GM12878 (cell line): ENCODE data around the gene SNCB. TPM values are rescaled to one million over a fixed set of nuclear protein-coding genes. Genes with fewer than 3 reads are reported as not detected.

Experiments
- ATAC-seq: fragments of 200-7000 bp; cut with Tn5 transposase; 3 replicates; pipeline ENCODE4 v1.9.1; 2020; ENCODE audit warnings: mild to moderate bottlenecking, moderate library complexity
- BruUV-seq: library from RNA; stranded (reverse); fragments of 400-500 nt; replicated peaks from 2 replicates; lab custom pipeline; 2021; lab: Mats Ljungman, UMichigan
- CTCF ChIA-PET: fragments of 300-600 bp; sonication (Branson Sonifier 250); formaldehyde crosslinking; extraction: SDS; loops from one replicate; lab custom pipeline; 2021; ENCODE audit warnings: inconsistent platforms; lab: Yijun Ruan, JAX
- POLR2A ChIA-PET: fragments of 350-600 bp; formaldehyde crosslinking; extraction: SDS; loops from one replicate; lab custom pipeline; 2021; ENCODE audit warnings: inconsistent platforms; lab: Charles Lee
- RAD21 ChIA-PET: fragments of 300-600 bp; sonication (Branson Sonifier 250); formaldehyde crosslinking; loops from one replicate; lab custom pipeline; 2023; ENCODE audit warnings: antibody characterized with exemption; ENCODE audit not compliant: unreplicated experiment; lab: Charles Lee
- SMC1A ChIA-PET: fragments of 300-600 bp; sonication (Branson Sonifier 250); formaldehyde crosslinking; loops from one replicate; lab custom pipeline; 2023; ENCODE audit not compliant: unreplicated experiment, uncharacterized antibody; lab: Charles Lee
- DNase-seq: peaks from one replicate; pipeline ENCODE4 v3.0.0-alpha.2; 2011; ENCODE audit warnings: low read depth, low spot score
- FAIRE-seq: peaks from 3 replicates; lab custom pipeline; 2011; peaks lifted over from hg19 to GRCh38; lab: Jason Lieb, UNC
- H2AFZ ChIP-seq: 2 replicates; pipeline ENCODE4 v1.6.0; 2011; ENCODE audit warnings: low read depth, low read length, control low read depth; ENCODE audit not compliant: control insufficient read depth
- H3K27ac ChIP-seq: 2 replicates; pipeline ENCODE4 v1.5.1; 2011; ENCODE audit warnings: control low read depth; ENCODE audit not compliant: control insufficient read depth, insufficient read depth
- H3K27me3 ChIP-seq, 2 experiments: replicated peaks in 1 of 2; 2 replicates each; pipeline versions ENCODE4 v1.6.0 to v1.6.1; 2011; ENCODE audit warnings: low read length in 1 of 2; ENCODE audit not compliant: control insufficient read depth in 2 of 2, insufficient read depth in 2 of 2
- H3K36me3 ChIP-seq, 2 experiments: 2 replicates each; pipeline ENCODE4 v1.5.1; 2011; ENCODE audit warnings: low read length in 1 of 2; ENCODE audit not compliant: control insufficient read depth in 2 of 2, insufficient read depth in 2 of 2
- H3K4me1 ChIP-seq: 2 replicates; pipeline ENCODE4 v1.6.1; 2011; ENCODE audit warnings: mild to moderate bottlenecking, low read length, moderate library complexity, mixed read lengths; ENCODE audit not compliant: control insufficient read depth, insufficient read depth
- H3K4me2 ChIP-seq: 2 replicates; pipeline ENCODE4 v1.6.0; 2011; ENCODE audit warnings: control low read depth; ENCODE audit not compliant: control insufficient read depth, insufficient read depth
- H3K4me3 ChIP-seq: fragments of 200-600 bp; sonication (generic); 2 replicates; pipeline ENCODE4 v1.5.1; 2016
- H3K79me2 ChIP-seq: 2 replicates; pipeline ENCODE4 v1.6.0; 2011; ENCODE audit warnings: low read length; ENCODE audit not compliant: control insufficient read depth, insufficient read depth
- H3K9ac ChIP-seq: 2 replicates; pipeline ENCODE4 v1.8.0; 2011; ENCODE audit warnings: low read length, control low read depth, mixed read lengths; ENCODE audit not compliant: control insufficient read depth, insufficient read depth
- H3K9me3 ChIP-seq: replicated peaks from 3 replicates; pipeline ENCODE4 v1.5.1; 2011; ENCODE audit warnings: mild to moderate bottlenecking, low read length; ENCODE audit not compliant: control insufficient read depth, insufficient read depth
- H4K20me1 ChIP-seq: 2 replicates; pipeline ENCODE4 v1.6.0; 2011; ENCODE audit not compliant: control insufficient read depth, insufficient read depth
- BACH1 ChIP-seq: fragments of 450-650 bp; IDR thresholded peaks from 2 replicates; pipeline ENCODE4 v1.6.1; 2017; ENCODE audit warnings: mild to moderate bottlenecking, borderline replicate concordance
- KAT2A ChIP-seq: conservative IDR thresholded peaks from 2 replicates; pipeline ENCODE4 v1.6.1; 2011; ENCODE audit warnings: low read depth, low read length; ENCODE audit not compliant: control insufficient read depth
- NFYB ChIP-seq: IDR thresholded peaks from 2 replicates; pipeline ENCODE4 v1.6.1; 2011; ENCODE audit warnings: low read depth, mild to moderate bottlenecking, low read length, improper control_type of control experiment, moderate library complexity; ENCODE audit not compliant: insufficient read depth
- PAX5 ChIP-seq: IDR thresholded peaks from 2 replicates; pipeline ENCODE4 v1.6.1; 2011; ENCODE audit warnings: low read depth, low read length, borderline replicate concordance
- ZBED1 ChIP-seq: IDR thresholded peaks from 2 replicates; pipeline ENCODE4 v1.6.1; 2016; ENCODE audit warnings: borderline replicate concordance
- ZNF384 ChIP-seq: IDR thresholded peaks from 2 replicates; pipeline ENCODE4 v1.6.1; 2012; ENCODE audit warnings: low read depth, mild to moderate bottlenecking, low read length, improper control_type of control experiment, borderline replicate concordance
- WGBS: methylation state at CpG from one replicate; pipeline ENCODE4 v1.1.6; 2016; ENCODE audit warnings: low lambda C conversion rate; ENCODE audit not compliant: insufficient replicate concordance, insufficient coverage; ENCODE audit errors: missing lambda C conversion rate; 5-methylcytosine and 5-hydroxymethylcytosine counted together
- in situ Hi-C: fragments of 300-500 bp; cut with MboI; formaldehyde crosslinking; loops from 9 replicates; pipeline ENCODE4 v1.14.3; 2018; ENCODE audit warnings: mixed read lengths
- intact Hi-C: fragments of 100-400 bp; cut with micrococcal nuclease; formaldehyde crosslinking; loops from one replicate; pipeline ENCODE4 v1.14.2; 2022; ENCODE audit not compliant: unreplicated experiment
- polyA plus RNA-seq, 11 experiments: library from polyadenylated mRNA; depleted of rRNA in 4 of 11; unstranded in 6 of 11; stranded (reverse) in 5 of 11; fragments of >200 nt; fragmentation: Nextera tagmentation in 4 of 11; fragmentation: Illumina TruSeq in 1 of 11; extraction: Ambion mirVana in 4 of 11; extraction: Trizol in 1 of 11; gene quantifications; 1 replicate in 1 of 11; 2 replicates in 10 of 11; pipeline versions ENCODE4 v1.2.1 to v1.2.3, GENCODE V29; 2011 to 2016; ENCODE audit warnings: inconsistent platforms in 2 of 11, missing spikeins in 2 of 11, low read depth in 1 of 11
- total RNA-seq, 4 experiments: library from RNA; depleted of rRNA in 3 of 4; stranded (reverse); fragments of >200 nt in 3 of 4; fragmentation: Illumina TruSeq in 1 of 4; extraction: Trizol in 1 of 4; gene quantifications; 2 replicates each; pipeline versions ENCODE4 v1.2.1 to v1.2.3, GENCODE V29; 2013 to 2021
- TF ChIP-seq, protein P1 (sequence below): fragments of 450-650 bp; IDR thresholded peaks from 2 replicates; pipeline ENCODE4 v1.6.1; 2016; ENCODE audit warnings: mild to moderate bottlenecking

SNCB gene
- total and polyA plus RNA-seq, 10 of the 15 experiments (the other 5 are each of a cell fraction or from before 2014, with no cell fraction given), result 0.75 TPM; not detected in 9

DNA sequence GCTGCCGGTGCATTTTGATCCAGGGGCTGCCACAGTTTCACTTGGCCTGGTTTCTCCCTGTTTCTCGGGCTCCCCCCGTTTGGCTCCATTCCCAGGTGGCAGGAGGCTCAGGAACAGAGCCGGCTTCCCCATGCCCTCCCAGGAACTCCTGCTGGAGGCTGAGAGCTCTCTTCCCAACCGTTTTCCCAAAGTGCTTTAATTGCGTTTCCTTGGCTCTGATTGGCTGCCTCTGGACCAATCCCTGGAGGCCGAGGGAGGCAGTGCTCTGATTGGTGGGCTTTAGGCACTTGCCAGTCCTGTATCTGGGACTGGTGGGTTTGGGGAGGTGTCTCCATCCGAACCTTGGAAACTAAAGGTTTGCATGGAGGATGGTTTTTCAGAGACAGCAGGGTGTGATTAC, 21.8 kb upstream of the SNCB start:
- intact Hi-C loops, result no loop called here
- BruUV-seq, result no TSS peak
- H3K36me3 ChIP-seq, result no peaks in the 10 kb centered on the region; a peak in 1 of 4 replicates
- in situ Hi-C loops, result loop anchor here (5.0 kb wide), 1 partner anchor 460 kb away; no protein-coding TSS in a partner anchor
- no peak overlapping the region for H3K9ac ChIP-seq
- DNase-seq (no peak), ATAC-seq (no peak), FAIRE-seq (no peak)
- 87% methylated on average over 8 of the region's 8 CpGs for WGBS
- H2AFZ ChIP-seq, result no peak overlapping the region
- no peaks in the 10 kb centered on the region for H3K79me2 ChIP-seq
- ChIA-PET SMC1A (interaction anchor here (0.9 kb wide), 1 partner anchor 9 kb away, joined by 3 read pairs; no protein-coding TSS in a partner anchor), RAD21 (no interaction called here), CTCF (interaction anchor here (3.2 kb wide), 1 partner anchor 9 kb away, joined by 17 read pairs; no protein-coding TSS in a partner anchor), POLR2A (no interaction called here)
- H3K27ac ChIP-seq, result no peak overlapping the region
- no peaks in the 10 kb centered on the region for H3K27me3 ChIP-seq
- TF ChIP-seq, protein P1, sequence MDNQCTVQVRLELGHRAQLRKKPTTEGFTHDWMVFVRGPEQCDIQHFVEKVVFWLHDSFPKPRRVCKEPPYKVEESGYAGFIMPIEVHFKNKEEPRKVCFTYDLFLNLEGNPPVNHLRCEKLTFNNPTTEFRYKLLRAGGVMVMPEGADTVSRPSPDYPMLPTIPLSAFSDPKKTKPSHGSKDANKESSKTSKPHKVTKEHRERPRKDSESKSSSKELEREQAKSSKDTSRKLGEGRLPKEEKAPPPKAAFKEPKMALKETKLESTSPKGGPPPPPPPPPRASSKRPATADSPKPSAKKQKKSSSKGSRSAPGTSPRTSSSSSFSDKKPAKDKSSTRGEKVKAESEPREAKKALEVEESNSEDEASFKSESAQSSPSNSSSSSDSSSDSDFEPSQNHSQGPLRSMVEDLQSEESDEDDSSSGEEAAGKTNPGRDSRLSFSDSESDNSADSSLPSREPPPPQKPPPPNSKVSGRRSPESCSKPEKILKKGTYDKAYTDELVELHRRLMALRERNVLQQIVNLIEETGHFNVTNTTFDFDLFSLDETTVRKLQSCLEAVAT, result no peak
- TF ChIP-seq PAX5 (no peak), BACH1 (no peak), KAT2A (no peak), NFYB (peak; percentile 52; the same call in 1 of the 2 replicates), ZNF384 (no peak), ZBED1 (no peak)
- H3K4me3 ChIP-seq, result no peak overlapping the region
- no peaks in the 10 kb centered on the region for H3K9me3 ChIP-seq
- H3K4me1 ChIP-seq, result peaks cover 31% of the 10 kb centered on the region
- no peaks in the 10 kb centered on the region for H4K20me1 ChIP-seq
- no peak overlapping the region for H3K4me2 ChIP-seq
